Cardiac muscle cell (in vitro differentiated cells and primary cell): ENCODE data around the gene CCT6B. TPM values are rescaled to one million over a fixed set of nuclear protein-coding genes. Genes with fewer than 3 reads are reported as not detected.

Source experiments
- DNase-seq, 2 donors: peaks; one replicate each; pipeline versions ENCODE4 v3.0.0 to v3.0.0-alpha.2; 2010 to 2017; ENCODE audit warnings: low read depth in 1 of 2, low spot score in 1 of 2
- H3K27ac ChIP-seq: fragments of 200-600 bp; sonication (generic); 2 replicates; pipeline ENCODE4 v1.5.1; 2016
- H3K27me3 ChIP-seq: fragments of 200-600 bp; sonication (generic); 2 replicates; pipeline ENCODE4 v1.6.0; 2016; ENCODE audit warnings: control low read depth
- H3K36me3 ChIP-seq: fragments of 200-600 bp; sonication (generic); 2 replicates; pipeline ENCODE4 v1.5.1; 2016; ENCODE audit warnings: control low read depth
- H3K4me1 ChIP-seq: fragments of 200-600 bp; sonication (generic); 2 replicates; pipeline ENCODE4 v1.8.1; 2017; ENCODE audit warnings: low read depth, mild to moderate bottlenecking, mixed run types
- H3K4me3 ChIP-seq: fragments of 200-600 bp; sonication (generic); 2 replicates; pipeline ENCODE4 v1.5.1; 2016; ENCODE audit warnings: mild to moderate bottlenecking
- H3K9me3 ChIP-seq: fragments of 200-600 bp; sonication (generic); 2 replicates; pipeline ENCODE4 v1.5.1; 2017; ENCODE audit warnings: low read depth, mild to moderate bottlenecking, control low read depth
- CTCF ChIP-seq: IDR thresholded peaks from 2 replicates; pipeline ENCODE4 v1.5.1; 2012; ENCODE audit warnings: low read depth, mild to moderate bottlenecking, low read length
- polyA plus RNA-seq: library from polyadenylated mRNA; unstranded; fragments of >200 nt; fragmentation: Nextera tagmentation; extraction: Ambion mirVana; gene quantifications from 2 replicates; pipeline ENCODE4 v1.2.1, GENCODE V29; 2016
- total RNA-seq: library from RNA; depleted of rRNA; stranded (reverse); fragments of >200 nt; gene quantifications from 2 replicates; pipeline ENCODE4 v1.2.3, GENCODE V29; 2016

The CCT6B gene, protein sequence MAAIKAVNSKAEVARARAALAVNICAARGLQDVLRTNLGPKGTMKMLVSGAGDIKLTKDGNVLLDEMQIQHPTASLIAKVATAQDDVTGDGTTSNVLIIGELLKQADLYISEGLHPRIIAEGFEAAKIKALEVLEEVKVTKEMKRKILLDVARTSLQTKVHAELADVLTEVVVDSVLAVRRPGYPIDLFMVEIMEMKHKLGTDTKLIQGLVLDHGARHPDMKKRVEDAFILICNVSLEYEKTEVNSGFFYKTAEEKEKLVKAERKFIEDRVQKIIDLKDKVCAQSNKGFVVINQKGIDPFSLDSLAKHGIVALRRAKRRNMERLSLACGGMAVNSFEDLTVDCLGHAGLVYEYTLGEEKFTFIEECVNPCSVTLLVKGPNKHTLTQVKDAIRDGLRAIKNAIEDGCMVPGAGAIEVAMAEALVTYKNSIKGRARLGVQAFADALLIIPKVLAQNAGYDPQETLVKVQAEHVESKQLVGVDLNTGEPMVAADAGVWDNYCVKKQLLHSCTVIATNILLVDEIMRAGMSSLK
- total RNA-seq, result 4.8 and 5.6 TPM in 2 replicates
- polyA plus RNA-seq, result 4.7 and 5.6 TPM in 2 replicates

DNA sequence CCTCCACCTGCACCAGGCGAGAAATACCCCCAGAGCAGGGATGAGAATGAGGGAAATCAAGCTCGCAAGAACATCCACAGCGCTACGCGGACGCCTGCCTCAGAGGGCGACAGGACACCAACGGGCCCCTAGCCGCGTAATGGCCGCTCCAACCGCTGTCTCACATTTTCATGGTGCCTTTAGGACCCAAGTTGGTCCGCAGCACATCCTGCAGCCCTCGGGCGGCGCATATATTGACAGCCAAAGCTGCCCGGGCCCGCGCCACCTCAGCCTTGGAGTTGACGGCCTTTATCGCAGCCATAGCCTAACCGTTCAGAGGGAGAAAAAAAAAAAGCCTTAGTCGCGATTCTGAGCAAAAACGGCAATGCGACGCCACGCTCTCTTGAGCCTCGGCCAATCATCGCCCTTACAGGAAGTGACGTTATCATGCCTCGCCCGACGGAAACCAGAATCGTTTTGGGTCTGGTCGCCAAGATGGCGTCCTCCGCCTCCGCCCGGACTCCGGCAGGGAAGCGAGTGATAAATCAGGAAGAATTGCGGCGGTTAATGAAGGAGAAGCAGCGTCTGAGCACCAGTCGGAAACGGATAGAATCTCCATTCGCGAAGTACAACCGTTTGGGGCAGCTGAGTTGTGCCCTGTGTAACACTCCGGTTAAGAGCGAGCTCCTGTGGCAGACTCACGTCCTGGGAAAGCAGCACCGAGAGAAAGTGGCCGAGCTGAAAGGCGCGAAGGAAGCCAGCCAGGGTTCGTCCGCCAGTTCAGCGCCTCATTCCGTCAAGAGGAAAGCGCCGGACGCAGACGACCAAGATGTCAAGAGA is at the start of gene CCT6B, which contains the start of gene ZNF830:
Gene CCT6B (minus strand): TSS at position 368 of the 819 bp plus-strand sequence. CDS start 67 bp downstream, at position 301.
Gene ZNF830 (plus strand): TSS at position 448 of the 819 bp plus-strand sequence. CDS start 27 bp downstream, at position 475.
- peak within 1 kb of the TSS; percentile 99 for H3K27ac ChIP-seq
- H3K9me3 ChIP-seq, result no peaks in the 10 kb centered on the region
- peak within 1 kb of the TSS; percentile 93 for H3K4me3 ChIP-seq
- DNase-seq, result peak; percentile 96
- TF ChIP-seq CTCF, result peak; percentile 2
- peaks cover 5% of the 10 kb centered on the region for H3K27me3 ChIP-seq
- peaks cover 13% of the 10 kb centered on the region for H3K4me1 ChIP-seq
- no peaks in the 10 kb centered on the region for H3K36me3 ChIP-seq

GRCh38 chr17:35010093-35010492 is 48.8 kb upstream of the CCT6B start:
- no peak for DNase-seq
- no peak for TF ChIP-seq CTCF
- Histone ChIP-seq H3K27ac (no peak overlapping the region), H3K4me3 (no peak overlapping the region), H3K4me1 (no peaks in the 10 kb centered on the region), H3K27me3 (no peaks in the 10 kb centered on the region), H3K9me3 (no peaks in the 10 kb centered on the region), H3K36me3 (no peaks in the 10 kb centered on the region)

DNA sequence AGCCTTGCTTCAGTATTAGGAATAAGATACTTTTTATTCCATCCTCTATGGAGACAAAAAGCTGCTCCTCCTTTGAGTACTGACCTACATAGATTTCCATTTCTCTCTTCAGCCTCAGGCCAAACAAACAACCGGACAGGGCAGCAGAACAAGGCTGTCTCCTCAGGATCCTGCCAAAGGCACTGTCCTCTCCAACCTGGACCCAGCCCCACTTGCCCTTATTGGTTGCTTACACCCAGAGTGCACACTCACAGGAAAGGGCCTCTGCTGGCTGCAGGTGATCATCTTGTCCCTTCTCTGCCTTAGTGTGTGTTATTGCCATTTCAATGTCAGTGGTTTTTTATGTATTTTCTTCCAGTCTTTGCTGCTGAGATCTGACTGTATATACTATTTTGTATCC is 45.7 kb upstream of the CCT6B start:
- Histone ChIP-seq H3K27ac (no peak overlapping the region), H3K36me3 (peaks cover 18% of the 10 kb centered on the region), H3K4me1 (no peaks in the 10 kb centered on the region), H3K27me3 (no peaks in the 10 kb centered on the region), H3K9me3 (no peaks in the 10 kb centered on the region), H3K4me3 (no peak overlapping the region)
- TF ChIP-seq CTCF, result no peak
- no peak for DNase-seq

- Histone ChIP-seq H3K9me3 (no peaks in the 10 kb centered on the region), H3K27ac (no peak overlapping the region), H3K4me3 (no peak overlapping the region), H3K27me3 (no peaks in the 10 kb centered on the region), H3K4me1 (no peaks in the 10 kb centered on the region), H3K36me3 (peaks cover 23% of the 10 kb centered on the region)
- DNase-seq, result no peak
- TF ChIP-seq CTCF, result no peak
Observed at GRCh38 chr17:35006345-35006744, 45.1 kb upstream of the CCT6B start.

GRCh38 chr17:35003778-35004177 is 42.5 kb upstream of the CCT6B start:
- H3K27me3 ChIP-seq, result no peaks in the 10 kb centered on the region
- H3K27ac ChIP-seq, result no peak overlapping the region
- no peak overlapping the region for H3K4me3 ChIP-seq
- H3K36me3 ChIP-seq, result peaks cover 42% of the 10 kb centered on the region
- TF ChIP-seq CTCF, result no peak
- no peaks in the 10 kb centered on the region for H3K9me3 ChIP-seq
- no peak for DNase-seq
- no peaks in the 10 kb centered on the region for H3K4me1 ChIP-seq
